ENCODE results near the gene PICALM.

Gene PICALM

GRCh38 chr11:86073948-86074347 is 5.1 kb upstream of the PICALM start:
- no peak for DNase-seq

GRCh38 chr11:86072211-86072610 is 3.3 kb upstream of the PICALM start:
- DNase-seq = no peak

GRCh38 chr11:86070142-86071056 is 1.5 kb upstream of the PICALM start:
- peak; percentile 6 for DNase-seq

GRCh38 chr11:86069408-86070101 is 671 bp upstream of the PICALM start:
- no peak for DNase-seq

GRCh38 chr11:86068138-86068871 is 579 bp downstream of the PICALM start:
- DNase-seq = peak; percentile 14

- DNase-seq = no peak
Measured at GRCh38 chr11:86067851-86068137, 1.1 kb downstream of the PICALM start.

- no peak for DNase-seq
Measured at GRCh38 chr11:86067009-86067850, 1.7 kb downstream of the PICALM start.

GRCh38 chr11:86066657-86067008 is 2.3 kb downstream of the PICALM start:
- DNase-seq = no peak

- DNase-seq = no peak
Measured at GRCh38 chr11:86066033-86066432, 2.9 kb downstream of the PICALM start.

GRCh38 chr11:86064220-86064803 is 4.6 kb downstream of the PICALM start:
- peak; percentile 16 for DNase-seq

GRCh38 chr11:86063536-86063935 is 5.3 kb downstream of the PICALM start:
- DNase-seq = no peak

- no peak for DNase-seq
Measured at GRCh38 chr11:86062719-86063118, 6.2 kb downstream of the PICALM start.

- DNase-seq = no peak
Measured at GRCh38 chr11:86061483-86062205, 7.2 kb downstream of the PICALM start.

- no peak for DNase-seq
Measured at GRCh38 chr11:86060544-86060943, 8.3 kb downstream of the PICALM start.

- DNase-seq = no peak
Measured at GRCh38 chr11:86058360-86058759, 10.5 kb downstream of the PICALM start.

- DNase-seq = no peak
Measured at GRCh38 chr11:86056351-86056854, 12.5 kb downstream of the PICALM start.

- no peak for DNase-seq
Measured at GRCh38 chr11:86052693-86053641, 15.9 kb downstream of the PICALM start.

- no peak for DNase-seq
Measured at GRCh38 chr11:86050196-86050709, 18.6 kb downstream of the PICALM start.

- no peak for DNase-seq
Measured at GRCh38 chr11:86047275-86047991, 21.5 kb downstream of the PICALM start.

All from NCI-H524 treated with DMSO at 0.1 percent for 48 hours (cell line).